MM.1S (cell line): ENCODE data around the gene KRT40.

Source experiments
- DNase-seq: peaks from one replicate; pipeline ENCODE4 v3.0.0-alpha.2; 2015
- H2AFZ ChIP-seq: fragments of 300-600 bp; sonication (generic); 2 replicates; pipeline ENCODE4 v1.6.0; 2016; ENCODE audit warnings: antibody characterized with exemption, low read length
- H3F3A ChIP-seq: fragments of 300-600 bp; sonication (generic); 2 replicates; pipeline ENCODE4 v1.6.1; 2016; ENCODE audit warnings: mild to moderate bottlenecking, antibody characterized with exemption, low read length, moderate library complexity, mixed read lengths; ENCODE audit not compliant: insufficient read depth
- H3K27ac ChIP-seq: fragments of 300-600 bp; sonication (generic); 2 replicates; pipeline ENCODE4 v1.5.1; 2016; ENCODE audit warnings: mild to moderate bottlenecking, low read length
- H3K27me3 ChIP-seq: fragments of 300-600 bp; sonication (generic); replicated peaks from 2 replicates; pipeline ENCODE4 v1.6.0; 2016; ENCODE audit warnings: low read length; ENCODE audit not compliant: insufficient read depth
- H3K36me3 ChIP-seq: fragments of 300-600 bp; sonication (generic); replicated peaks from 2 replicates; pipeline ENCODE4 v1.6.1; 2016; ENCODE audit warnings: mild to moderate bottlenecking, low read length, mixed read lengths; ENCODE audit not compliant: insufficient read depth
- H3K4me1 ChIP-seq: fragments of 300-600 bp; sonication (generic); 2 replicates; pipeline ENCODE4 v1.6.1; 2016; ENCODE audit warnings: low read length, mixed read lengths
- H3K4me2 ChIP-seq: fragments of 300-600 bp; sonication (generic); 2 replicates; pipeline ENCODE4 v1.6.0; 2016; ENCODE audit warnings: low read depth, low read length
- H3K4me3 ChIP-seq: fragments of 300-600 bp; sonication (generic); 2 replicates; pipeline ENCODE4 v1.5.1; 2016; ENCODE audit warnings: low read length, mixed read lengths
- H3K79me2 ChIP-seq: fragments of 300-600 bp; sonication (generic); 2 replicates; pipeline ENCODE4 v1.6.1; 2016; ENCODE audit warnings: mixed run types, low read length, mixed read lengths
- H3K9ac ChIP-seq: fragments of 300-600 bp; sonication (generic); 2 replicates; pipeline ENCODE4 v1.6.1; 2016; ENCODE audit warnings: low read length, mixed read lengths
- H3K9me2 ChIP-seq: fragments of 300-600 bp; sonication (generic); replicated peaks from 2 replicates; pipeline ENCODE4 v1.6.1; 2016; ENCODE audit warnings: mild to moderate bottlenecking, low read length, mixed read lengths; ENCODE audit not compliant: insufficient read depth
- H3K9me3 ChIP-seq: fragments of 300-600 bp; sonication (generic); replicated peaks from 2 replicates; pipeline ENCODE4 v1.6.1; 2016; ENCODE audit warnings: mild to moderate bottlenecking, low read length, mixed read lengths; ENCODE audit not compliant: insufficient read depth
- H4K20me1 ChIP-seq: fragments of 300-600 bp; sonication (generic); 2 replicates; pipeline ENCODE4 v1.6.1; 2016; ENCODE audit warnings: mild to moderate bottlenecking, low read length, moderate library complexity, mixed read lengths; ENCODE audit not compliant: insufficient read depth
- EZH2 ChIP-seq: fragments of 300-600 bp; sonication (generic); optimal IDR thresholded peaks from 2 replicates; pipeline ENCODE3; 2017; ENCODE audit warnings: low read depth, mild to moderate bottlenecking, antibody characterized with exemption, low read length, mixed read lengths
- EZH2phosphoT487 ChIP-seq: fragments of 300-600 bp; sonication (generic); IDR thresholded peaks from 2 replicates; pipeline ENCODE4 v1.6.1; 2018; ENCODE audit warnings: antibody characterized with exemption, low read length
- TF ChIP-seq, protein P1 (sequence below): fragments of 300-600 bp; sonication (generic); IDR thresholded peaks from 2 replicates; pipeline ENCODE4 v1.5.1; 2016; ENCODE audit warnings: antibody characterized with exemption, low read length, mixed read lengths

KRT40 gene

GRCh38 chr17:40953881-40954280, 30.2 kb downstream of the KRT40 start:
- H3F3A ChIP-seq = no peaks in the 10 kb centered on the region
- H4K20me1 ChIP-seq = no peaks in the 10 kb centered on the region
- H3K27me3 ChIP-seq = no peaks in the 10 kb centered on the region
- H3K9ac ChIP-seq = no peak overlapping the region
- H3K9me3 ChIP-seq = no peaks in the 10 kb centered on the region
- DNase-seq = no peak
- TF ChIP-seq EZH2phosphoT487 = no peak
- TF ChIP-seq, protein P1, sequence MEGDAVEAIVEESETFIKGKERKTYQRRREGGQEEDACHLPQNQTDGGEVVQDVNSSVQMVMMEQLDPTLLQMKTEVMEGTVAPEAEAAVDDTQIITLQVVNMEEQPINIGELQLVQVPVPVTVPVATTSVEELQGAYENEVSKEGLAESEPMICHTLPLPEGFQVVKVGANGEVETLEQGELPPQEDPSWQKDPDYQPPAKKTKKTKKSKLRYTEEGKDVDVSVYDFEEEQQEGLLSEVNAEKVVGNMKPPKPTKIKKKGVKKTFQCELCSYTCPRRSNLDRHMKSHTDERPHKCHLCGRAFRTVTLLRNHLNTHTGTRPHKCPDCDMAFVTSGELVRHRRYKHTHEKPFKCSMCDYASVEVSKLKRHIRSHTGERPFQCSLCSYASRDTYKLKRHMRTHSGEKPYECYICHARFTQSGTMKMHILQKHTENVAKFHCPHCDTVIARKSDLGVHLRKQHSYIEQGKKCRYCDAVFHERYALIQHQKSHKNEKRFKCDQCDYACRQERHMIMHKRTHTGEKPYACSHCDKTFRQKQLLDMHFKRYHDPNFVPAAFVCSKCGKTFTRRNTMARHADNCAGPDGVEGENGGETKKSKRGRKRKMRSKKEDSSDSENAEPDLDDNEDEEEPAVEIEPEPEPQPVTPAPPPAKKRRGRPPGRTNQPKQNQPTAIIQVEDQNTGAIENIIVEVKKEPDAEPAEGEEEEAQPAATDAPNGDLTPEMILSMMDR = no peak
- no peak for TF ChIP-seq EZH2
- no peak overlapping the region for H3K27ac ChIP-seq
- H3K79me2 ChIP-seq = no peaks in the 10 kb centered on the region
- H3K36me3 ChIP-seq = no peaks in the 10 kb centered on the region
- no peak overlapping the region for H3K4me3 ChIP-seq
- H2AFZ ChIP-seq = no peak overlapping the region
- no peaks in the 10 kb centered on the region for H3K4me1 ChIP-seq
- no peak overlapping the region for H3K4me2 ChIP-seq
- no peaks in the 10 kb centered on the region for H3K9me2 ChIP-seq

- no peaks in the 10 kb centered on the region for H3K79me2 ChIP-seq
- H3K4me2 ChIP-seq = no peak overlapping the region
- no peaks in the 10 kb centered on the region for H3K4me1 ChIP-seq
- DNase-seq = no peak
- no peaks in the 10 kb centered on the region for H3F3A ChIP-seq
- no peak overlapping the region for H3K4me3 ChIP-seq
- no peaks in the 10 kb centered on the region for H3K36me3 ChIP-seq
- H2AFZ ChIP-seq = no peak overlapping the region
- no peaks in the 10 kb centered on the region for H3K27me3 ChIP-seq
- no peaks in the 10 kb centered on the region for H4K20me1 ChIP-seq
- TF ChIP-seq, protein P1 = no peak
- TF ChIP-seq EZH2phosphoT487 = no peak
- no peak for TF ChIP-seq EZH2
- H3K9me3 ChIP-seq = no peaks in the 10 kb centered on the region
- no peak overlapping the region for H3K27ac ChIP-seq
- no peak overlapping the region for H3K9ac ChIP-seq
- no peaks in the 10 kb centered on the region for H3K9me2 ChIP-seq
Measured at GRCh38 chr17:40952661-40953060, 31.5 kb downstream of the KRT40 start.

DNA sequence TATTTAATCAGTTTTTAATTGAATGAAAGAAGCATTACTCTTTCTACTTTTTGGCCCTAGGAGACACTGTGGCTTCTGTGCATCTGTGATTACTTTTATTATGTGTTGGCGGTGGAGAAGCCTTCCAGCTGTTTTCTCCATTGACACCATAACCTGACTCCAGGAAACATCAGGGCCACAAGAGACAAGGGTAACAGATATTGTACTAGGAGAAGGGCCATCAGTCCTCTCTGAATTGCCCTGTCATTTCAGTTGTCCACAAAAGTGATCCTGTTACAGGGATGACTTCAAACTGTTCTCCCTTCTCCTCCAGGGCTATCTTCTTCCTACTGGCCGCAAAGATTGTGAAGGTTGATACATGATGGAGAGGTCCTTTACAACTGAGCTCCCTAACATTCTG, 32.0 kb downstream of the KRT40 start:
- no peaks in the 10 kb centered on the region for H3K9me3 ChIP-seq
- H3K9me2 ChIP-seq = no peaks in the 10 kb centered on the region
- no peaks in the 10 kb centered on the region for H3K27me3 ChIP-seq
- H3K4me2 ChIP-seq = no peak overlapping the region
- no peak overlapping the region for H2AFZ ChIP-seq
- no peak overlapping the region for H3K9ac ChIP-seq
- H3K79me2 ChIP-seq = no peaks in the 10 kb centered on the region
- no peak overlapping the region for H3K4me3 ChIP-seq
- no peak overlapping the region for H3K27ac ChIP-seq
- no peak for DNase-seq
- no peaks in the 10 kb centered on the region for H3F3A ChIP-seq
- H3K4me1 ChIP-seq = no peaks in the 10 kb centered on the region
- H3K36me3 ChIP-seq = no peaks in the 10 kb centered on the region
- TF ChIP-seq EZH2phosphoT487 (no peak), EZH2 (no peak)
- TF ChIP-seq, protein P1 = no peak
- no peaks in the 10 kb centered on the region for H4K20me1 ChIP-seq
